Aorta (tissue), 5 donors: Measurements from ENCODE around the gene SLC30A3. TPM values are rescaled to one million over a fixed set of nuclear protein-coding genes. Genes with fewer than 3 reads are reported as not detected.
A peak's percentile ranks its signal among the peaks of the same experiment; 100 is the strongest.
"Not testable (repeated sequence)": the region's sequence is repeated elsewhere in the genome, so short reads cannot be mapped to it uniquely, and the experiment has no call there.

ENCODE experiments used
- ATAC-seq: fragments of 200-7000 bp; cut with Tn5 transposase; one replicate; pipeline ENCODE4 v1.9.1; 2022; ENCODE audit warnings: moderate library complexity; ENCODE audit not compliant: low FRiP score
- DNase-seq, 2 donors: peaks; one replicate each; pipeline ENCODE4 v3.0.0-alpha.2; 2020
- H3K27ac ChIP-seq, 2 donors: one replicate each; pipeline ENCODE4 v1.5.1; 2013; ENCODE audit warnings: low read length in 2 of 2, mild to moderate bottlenecking in 2 of 2, moderate library complexity in 2 of 2, control low read depth in 1 of 2, inconsistent platforms in 1 of 2, low read depth in 1 of 2
- H3K27me3 ChIP-seq, 2 donors: one replicate each; pipeline ENCODE4 v1.6.1; 2013; ENCODE audit warnings: control low read depth in 1 of 2, low read length in 1 of 2, mild to moderate bottlenecking in 1 of 2, moderate library complexity in 1 of 2; ENCODE audit not compliant: insufficient read depth in 2 of 2, control insufficient read depth in 1 of 2
- H3K36me3 ChIP-seq, 2 donors: one replicate each; pipeline ENCODE4 v1.6.1; 2013; ENCODE audit warnings: control low read depth in 1 of 2, low read length in 1 of 2, mild to moderate bottlenecking in 1 of 2; ENCODE audit not compliant: insufficient read depth in 2 of 2, control insufficient read depth in 1 of 2
- H3K4me1 ChIP-seq, 2 donors: one replicate each; pipeline ENCODE4 v1.6.1; 2013; ENCODE audit warnings: low read length in 2 of 2, control low read depth in 1 of 2, mild to moderate bottlenecking in 1 of 2, moderate library complexity in 1 of 2; ENCODE audit not compliant: insufficient read depth in 2 of 2, control insufficient read depth in 1 of 2
- H3K4me3 ChIP-seq, 2 donors: one replicate each; pipeline ENCODE4 v1.5.1; 2013; ENCODE audit warnings: low read length in 2 of 2, control low read depth in 1 of 2, mild to moderate bottlenecking in 1 of 2
- H3K9me3 ChIP-seq: one replicate; pipeline ENCODE4 v1.6.1; 2013; ENCODE audit warnings: mild to moderate bottlenecking, low read length; ENCODE audit not compliant: control insufficient read depth
- WGBS, 2 donors: extraction: QIAGEN DNeasy Blood & Tissue Kit; methylation state at CpG; one replicate each; pipeline ENCODE4 v1.1.7; 2013; 5-methylcytosine and 5-hydroxymethylcytosine counted together
- intact Hi-C, 2 donors: fragments of 100-400 bp; cut with DNase I; formaldehyde crosslinking; loops; one replicate each; pipeline versions ENCODE4 v1.14.2 to v1.15.0; 2022
- polyA plus RNA-seq, 2 donors: library from polyadenylated mRNA; stranded (reverse); fragments of 200-250 nt; gene quantifications; one replicate each; pipeline ENCODE4 v1.2.3, GENCODE V29; 2013
- total RNA-seq, 2 donors: library from RNA; stranded (reverse); fragmentation: NEBNext Ultra II Directional; extraction: Animal tissue kit (Norgen Biotek cat#: 25700); gene quantifications; one replicate each; pipeline ENCODE4 v1.2.1, GENCODE V29; 2021
- donor health status: healthy with polysubstance abuse.
- donor health status: Bipolar disorder and iron deficiency.
- donor health status: DM: no; HTN: no; CAD: no.
- donor health status: DM: no; HTN: no; CAD: no.
- donor health status: DM: yes; HTN: yes; CAD: no.

Gene SLC30A3
- total and polyA plus RNA-seq, 4 donors: 0.78 to 20.2 (median 2.9) TPM

- Histone ChIP-seq H3K4me3 (no peak overlapping the region), H3K4me1 (no peaks in the 10 kb centered on the region), H3K9me3 (no peaks in the 10 kb centered on the region), H3K27me3 (no peaks in the 10 kb centered on the region), H3K27ac (no peak overlapping the region), H3K36me3 (no peaks in the 10 kb centered on the region)
- intact Hi-C loops: no loop called here
- ATAC-seq (no peak), DNase-seq (peak in 1 of 2 donors; percentile 48)
- 89 to 91% methylated on average over 16 of the region's 16 CpGs for WGBS, 2 donors
Measured at GRCh38 chr2:27305516-27305915, 42.7 kb upstream of the SLC30A3 start.

DNA sequence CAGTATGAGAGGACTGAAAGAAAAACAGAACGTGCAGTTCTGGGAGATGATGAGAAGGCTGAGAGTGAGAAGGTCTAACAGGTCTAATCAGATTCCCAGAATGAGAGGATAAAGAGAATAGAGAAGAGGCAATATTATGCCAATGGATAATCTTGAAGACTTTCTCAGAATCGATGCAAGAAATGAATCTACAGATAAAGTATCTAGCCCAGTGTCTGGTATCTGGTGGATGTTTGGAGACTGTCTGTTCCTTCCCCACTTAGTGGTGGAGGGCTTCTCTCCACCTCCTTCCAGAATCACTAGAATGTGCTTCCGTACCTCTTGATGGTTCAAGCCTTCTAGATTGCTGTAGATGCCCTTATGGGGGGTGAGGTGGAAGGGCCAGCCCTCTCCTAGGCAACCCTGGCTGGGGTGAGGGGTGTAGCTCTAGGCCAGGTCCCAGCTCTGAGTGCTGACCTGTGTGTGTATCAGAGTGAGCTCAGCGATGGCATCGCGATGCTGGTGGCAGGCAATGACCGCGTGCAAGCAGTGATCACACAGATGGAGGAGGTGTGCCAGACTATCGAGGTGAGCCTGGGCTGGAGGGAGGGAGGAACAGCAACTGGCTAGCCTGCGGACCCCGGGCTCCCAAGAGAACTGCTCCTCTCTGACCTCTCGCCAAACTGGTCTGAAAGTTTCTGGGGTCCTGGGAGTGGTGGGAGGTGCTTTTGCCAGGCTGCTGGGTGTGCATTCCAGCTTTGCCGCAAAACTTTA lies 41.8 kb upstream of the SLC30A3 start:
- DNase-seq (no peak), ATAC-seq (no peak)
- H3K27ac ChIP-seq: no peak overlapping the region
- H3K4me1 ChIP-seq: no peaks in the 10 kb centered on the region
- H3K9me3 ChIP-seq: no peaks in the 10 kb centered on the region
- intact Hi-C loops: no loop called here
- H3K4me3 ChIP-seq: no peak overlapping the region
- H3K36me3 ChIP-seq: no peaks in the 10 kb centered on the region
- 83 to 86% methylated on average over 13 of the region's 13 CpGs for WGBS, 2 donors
- no peaks in the 10 kb centered on the region for H3K27me3 ChIP-seq

DNA sequence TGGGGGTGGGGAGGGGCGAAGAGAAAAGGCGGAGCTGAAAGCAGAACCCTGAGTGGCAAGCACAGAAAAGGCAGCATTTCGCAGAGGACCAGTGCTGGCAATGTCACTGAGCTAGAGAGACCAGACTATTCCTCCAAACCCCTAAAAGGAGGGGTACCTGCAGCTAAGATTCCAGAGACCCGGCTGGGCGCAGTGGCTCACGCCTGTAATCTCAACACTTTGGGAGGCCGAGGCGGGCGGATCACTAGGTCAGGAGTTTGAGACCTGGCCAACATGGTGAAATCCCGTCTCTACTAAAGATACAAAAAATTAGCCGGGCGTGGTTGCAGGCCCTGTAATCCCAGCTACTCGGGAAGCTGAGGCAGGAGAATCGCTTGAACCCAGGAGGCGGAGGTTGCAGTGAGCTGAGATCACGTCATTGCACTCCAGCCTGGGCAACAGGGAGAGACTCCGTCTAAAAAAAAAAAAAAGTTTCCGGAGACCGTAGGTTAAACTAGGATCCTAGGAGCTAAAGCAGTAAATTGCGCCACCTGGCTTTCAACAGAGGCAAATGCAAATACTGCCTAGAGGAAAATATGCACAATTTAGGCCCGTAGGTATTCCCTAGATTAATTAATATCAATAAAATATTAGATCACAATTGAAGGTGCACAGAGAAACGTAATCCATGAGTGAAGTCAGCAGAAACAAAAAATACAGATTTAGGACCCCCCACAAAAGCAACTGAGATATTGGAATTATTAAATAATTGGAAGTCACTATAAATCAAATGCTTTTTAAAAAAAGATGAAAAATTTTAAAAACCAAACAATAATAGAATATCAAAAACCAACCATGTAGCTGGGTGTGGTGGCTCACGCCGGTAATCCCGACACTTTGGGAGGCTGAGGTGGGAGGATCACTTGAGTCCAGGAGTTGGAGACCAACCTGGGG lies 40.5 kb upstream of the SLC30A3 start:
- no peaks in the 10 kb centered on the region for H3K27me3 ChIP-seq
- peak in 1 of 2 donors; percentile 60 for DNase-seq
- H3K4me3 ChIP-seq: no peak overlapping the region
- no peaks in the 10 kb centered on the region for H3K4me1 ChIP-seq
- intact Hi-C loops: no loop called here
- H3K9me3 ChIP-seq: no peaks in the 10 kb centered on the region
- H3K36me3 ChIP-seq: no peaks in the 10 kb centered on the region
- ATAC-seq: peak; percentile 76
- WGBS, 2 donors: 25 to 27% methylated on average over 25 of the region's 25 CpGs
- H3K27ac ChIP-seq: no peak overlapping the region

GRCh38 chr2:27300606-27301005 lies 37.8 kb upstream of the SLC30A3 start:
- intact Hi-C loops, H3K4me1 ChIP-seq, H3K4me3 ChIP-seq, ATAC-seq, H3K36me3 ChIP-seq, DNase-seq, H3K9me3 ChIP-seq, H3K27me3 ChIP-seq, H3K27ac ChIP-seq: not testable (repeated sequence)
- 78 to 82% methylated on average over 4 of the region's 4 CpGs for WGBS, 2 donors

- Histone ChIP-seq H3K4me3 (no peak overlapping the region), H3K36me3 (no peaks in the 10 kb centered on the region), H3K27ac (no peak overlapping the region), H3K9me3 (no peaks in the 10 kb centered on the region), H3K4me1 (no peaks in the 10 kb centered on the region), H3K27me3 (no peaks in the 10 kb centered on the region)
- WGBS, 2 donors: 78 to 80% methylated on average over 18 of the region's 18 CpGs
- intact Hi-C loops: no loop called here
- DNase-seq: no peak
- no peak for ATAC-seq
Measured at GRCh38 chr2:27298391-27299080, 35.7 kb upstream of the SLC30A3 start.

DNA sequence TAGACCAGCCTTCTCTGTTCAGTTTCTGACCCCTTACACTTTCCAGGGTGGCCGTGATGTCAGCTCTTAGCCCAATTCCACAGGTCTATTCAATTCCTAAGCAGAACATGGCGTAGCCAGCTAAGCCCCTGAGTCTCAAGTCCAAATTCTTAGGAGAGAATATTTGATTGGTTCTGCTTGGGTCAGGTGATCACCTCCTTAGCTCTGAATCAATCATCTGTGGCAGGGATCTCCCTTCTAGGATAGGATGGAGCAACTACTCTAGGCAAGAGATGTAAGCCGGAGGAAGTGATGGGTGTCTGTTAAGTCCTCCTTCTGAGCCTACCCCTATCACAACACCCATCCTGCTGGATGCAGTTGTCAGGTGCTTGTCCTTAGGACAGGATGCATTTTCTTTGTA lies 34.3 kb upstream of the SLC30A3 start:
- Histone ChIP-seq H3K4me1 (peaks cover 0 to 4% of the 10 kb centered on the region in 2 donors), H3K36me3 (no peaks in the 10 kb centered on the region), H3K4me3 (no peak overlapping the region), H3K27me3 (no peaks in the 10 kb centered on the region), H3K27ac (no peak overlapping the region), H3K9me3 (no peaks in the 10 kb centered on the region)
- intact Hi-C loops: no loop called here
- ATAC-seq (no peak), DNase-seq (no peak)
- 82 to 86% methylated on average over 3 of the region's 3 CpGs for WGBS, 2 donors

- Histone ChIP-seq H3K4me3 (no peak overlapping the region), H3K27me3 (no peaks in the 10 kb centered on the region), H3K36me3 (no peaks in the 10 kb centered on the region), H3K9me3 (no peaks in the 10 kb centered on the region), H3K4me1 (peaks cover 0 to 4% of the 10 kb centered on the region in 2 donors), H3K27ac (no peak overlapping the region)
- no peak for ATAC-seq
- WGBS, 2 donors: 41 to 49% methylated on average over 4 of the region's 4 CpGs
- no peak for DNase-seq
- intact Hi-C loops: no loop called here
Measured at GRCh38 chr2:27296481-27296880, 33.6 kb upstream of the SLC30A3 start.

GRCh38 chr2:27294928-27295327 lies 32.1 kb upstream of the SLC30A3 start:
- intact Hi-C loops: no loop called here
- 87 to 88% methylated on average over 8 of the region's 8 CpGs for WGBS, 2 donors

More at GRCh38 chr2:27294928-27295327, 32.1 kb upstream of the SLC30A3 start:
- Histone ChIP-seq H3K27me3 (no peaks in the 10 kb centered on the region), H3K4me3 (no peak overlapping the region), H3K4me1 (peaks cover 0 to 4% of the 10 kb centered on the region in 2 donors), H3K27ac (no peak overlapping the region), H3K36me3 (no peaks in the 10 kb centered on the region), H3K9me3 (no peaks in the 10 kb centered on the region)
- DNase-seq (no peak), ATAC-seq (no peak)
